Heart left ventricle (tissue), 13 donors: Measurements from ENCODE around the gene SLC25A13.

Source experiments
- CTCF ChIP-seq, 12 donors: fragments of 200-600 bp; sonication (generic) in 4 of 12; IDR thresholded peaks; one replicate each; pipeline versions ENCODE4 v1.5.0 to v1.8.0; 2018 to 2022; ENCODE audit warnings: antibody characterized with exemption in 12 of 12, mild to moderate bottlenecking in 5 of 12
- POLR2A ChIP-seq, 2 donors: fragments of 450-650 bp; IDR thresholded peaks; one replicate each; pipeline ENCODE4 v1.6.1; 2017; ENCODE audit warnings: antibody characterized with exemption in 2 of 2, mild to moderate bottlenecking in 2 of 2, moderate library complexity in 2 of 2
- donor health status: ischemic (EF 13 %, LVEDD 7.1; RV severe dilation, severe dysfunction).
- donor health status: DM: no; HTN: yes; CAD: no.
- donor health status: DM: no; HTN: no; CAD: no.
- donor health status: ischemic (EF 25% LVEDD 6.9; RV normal size, moderate dysfunction).
- donor health status: ischemic (EF 25% LVEDD 5.7; RV mildly dilated, moderate dysfunction).
- donor health status: ischemic (EF 35%, LVEDD 5.7; RV mildly dilated, moderate dysfunction).
- donor health status: nonischemic (EF 11% LVEDD 7.7; RV severe dilation, severe dysfunction).
- donor health status: DM: yes; HTN: yes; CAD: no.
- donor health status: PGD.
- donor health status: ischemic (EF 29% LVEDD 5.4; RV normal size, mild dysfunction).
- donor health status: nonischemic (EF 23%, LVEDD 6.1; RV moderate dilation, normal function).

GRCh38 chr7:96076350-96076707 lies 245.6 kb downstream of the SLC25A13 start:
- TF ChIP-seq CTCF (IDR thresholded peaks at IDR 0.05) (no peak), POLR2A (IDR thresholded peaks at IDR 0.05) (no peak)
